ENCODE data around the gene UPF2. TPM values are rescaled to one million over a fixed set of nuclear protein-coding genes. Genes with fewer than 3 reads are reported as not detected.
A peak's percentile ranks its signal among the peaks of the same experiment; 100 is the strongest.

UPF2 gene
- total RNA-seq, 1 experiment from 2014 or later = 17.9 TPM

GRCh38 chr10:11884706-11885423 lies 157.7 kb downstream of the UPF2 start:
- no peak for DNase-seq (ENCODE audit: low spot score)

- DNase-seq (ENCODE audit: low spot score) = no peak
Observed at GRCh38 chr10:11882646-11883375, 159.8 kb downstream of the UPF2 start.

- peak; percentile 85 for DNase-seq (ENCODE audit: low spot score)
Observed at GRCh38 chr10:11881477-11882417, 160.9 kb downstream of the UPF2 start.

GRCh38 chr10:11881030-11881476 lies 161.6 kb downstream of the UPF2 start:
- DNase-seq (ENCODE audit: low spot score) = no peak

- DNase-seq (ENCODE audit: low spot score) = no peak
Observed at GRCh38 chr10:11880151-11881029, 162.2 kb downstream of the UPF2 start.

GRCh38 chr10:11879387-11880094 lies 163.1 kb downstream of the UPF2 start:
- no peak for DNase-seq (ENCODE audit: low spot score)

- DNase-seq (ENCODE audit: low spot score) = no peak
Observed at GRCh38 chr10:11878776-11879175, 163.8 kb downstream of the UPF2 start.

- no peak for DNase-seq (ENCODE audit: low spot score)
Observed at GRCh38 chr10:11877591-11877905, 165.1 kb downstream of the UPF2 start.

GRCh38 chr10:11876805-11877590 lies 165.6 kb downstream of the UPF2 start:
- DNase-seq (ENCODE audit: low spot score) = no peak

GRCh38 chr10:11876324-11876723 lies 166.3 kb downstream of the UPF2 start:
- DNase-seq (ENCODE audit: low spot score) = no peak

- DNase-seq (ENCODE audit: low spot score) = peak; percentile 99
Observed at GRCh38 chr10:11875494-11876281, 166.9 kb downstream of the UPF2 start.

- peak; percentile 93 for DNase-seq (ENCODE audit: low spot score)
Observed at GRCh38 chr10:11874568-11875493, 167.8 kb downstream of the UPF2 start.

- no peak for DNase-seq (ENCODE audit: low spot score)
Observed at GRCh38 chr10:11871466-11871865, 171.1 kb downstream of the UPF2 start.

GRCh38 chr10:11870900-11871400 lies 171.7 kb downstream of the UPF2 start:
- no peak for DNase-seq (ENCODE audit: low spot score)

GRCh38 chr10:11870461-11870780 lies 172.2 kb downstream of the UPF2 start:
- no peak for DNase-seq (ENCODE audit: low spot score)

All from HT-29 (cell line).